GM23338 (cell line): Measurements from ENCODE around the gene PASK. TPM values are rescaled to one million over a fixed set of nuclear protein-coding genes. Genes with fewer than 3 reads are reported as not detected.

Source experiments
- ATAC-seq: fragments of 200-7000 bp; cut with Tn5 transposase; 3 replicates; pipeline ENCODE4 v1.9.1; 2020
- DNase-seq: peaks from one replicate; pipeline ENCODE4 v3.0.0-alpha.2; 2015; ENCODE audit warnings: low spot score
- H2AFZ ChIP-seq: fragments of 200-600 bp; sonication (generic); 2 replicates; pipeline ENCODE4 v1.8.0; 2016; ENCODE audit warnings: antibody characterized with exemption, mild to moderate bottlenecking, moderate library complexity
- H3F3A ChIP-seq: fragments of 200-600 bp; sonication (generic); replicated peaks from 2 replicates; pipeline ENCODE4 v1.8.0; 2017; ENCODE audit warnings: antibody characterized with exemption, mixed run types, low read depth
- H3K27ac ChIP-seq: fragments of 200-600 bp; sonication (generic); 2 replicates; pipeline ENCODE4 v1.6.1; 2016; ENCODE audit warnings: low read depth
- H3K27me3 ChIP-seq: fragments of 200-600 bp; sonication (generic); 2 replicates; pipeline ENCODE4 v1.8.0; 2016; ENCODE audit warnings: mild to moderate bottlenecking, mixed run types, moderate library complexity; ENCODE audit not compliant: insufficient read depth
- H3K36me3 ChIP-seq: fragments of 200-600 bp; sonication (generic); 2 replicates; pipeline ENCODE4 v1.8.0; 2016; ENCODE audit warnings: mild to moderate bottlenecking; ENCODE audit not compliant: insufficient read depth
- H3K4me1 ChIP-seq: fragments of 200-600 bp; sonication (generic); 2 replicates; pipeline ENCODE4 v1.8.0; 2016; ENCODE audit warnings: mild to moderate bottlenecking, moderate library complexity; ENCODE audit not compliant: insufficient read depth
- H3K4me2 ChIP-seq: fragments of 200-600 bp; sonication (generic); 2 replicates; pipeline ENCODE4 v1.7.1; 2017; ENCODE audit warnings: mixed run types
- H3K4me3 ChIP-seq: fragments of 200-600 bp; sonication (generic); 2 replicates; pipeline ENCODE4 v1.6.1; 2016; ENCODE audit warnings: mixed run types
- H3K79me2 ChIP-seq: fragments of 200-600 bp; sonication (generic); replicated peaks from 2 replicates; pipeline ENCODE4 v1.8.0; 2017; ENCODE audit warnings: mild to moderate bottlenecking; ENCODE audit not compliant: insufficient read depth
- H3K9me2 ChIP-seq: fragments of 200-600 bp; sonication (generic); 2 replicates; pipeline ENCODE4 v1.8.0; 2017; ENCODE audit not compliant: insufficient read depth
- H4K20me1 ChIP-seq: fragments of 200-600 bp; sonication (generic); replicated peaks from 2 replicates; pipeline ENCODE4 v1.8.0; 2017; ENCODE audit warnings: mild to moderate bottlenecking; ENCODE audit not compliant: insufficient read depth
- H3K27ac Mint-ChIP-seq: 2 replicates; pipeline ENCODE4 v1.8.0; 2020; ENCODE audit warnings: inconsistent platforms, mild to moderate bottlenecking, moderate library complexity, mixed read lengths
- H3K27me3 Mint-ChIP-seq: 3 replicates; pipeline ENCODE4 v1.8.0; 2022; ENCODE audit warnings: low read depth, mild to moderate bottlenecking, moderate library complexity, mixed read lengths, inconsistent platforms; ENCODE audit not compliant: insufficient read depth, poor library complexity
- H3K36me3 Mint-ChIP-seq: 3 replicates; pipeline ENCODE4 v1.8.0; 2021; ENCODE audit warnings: low read depth, mild to moderate bottlenecking, inconsistent platforms, moderate library complexity, mixed read lengths
- H3K4me1 Mint-ChIP-seq: 3 replicates; pipeline ENCODE4 v1.8.0; 2020; ENCODE audit warnings: mild to moderate bottlenecking, inconsistent platforms, mixed read lengths
- H3K4me3 Mint-ChIP-seq: 3 replicates; pipeline ENCODE4 v1.8.0; 2021; ENCODE audit warnings: moderate library complexity, mild to moderate bottlenecking, inconsistent platforms, mixed read lengths
- H3K9me3 Mint-ChIP-seq: 3 replicates; pipeline ENCODE4 v1.8.0; 2020; ENCODE audit warnings: moderate library complexity, mild to moderate bottlenecking, inconsistent platforms, mixed read lengths
- CREB1 ChIP-seq: fragments of 250-450 bp; sonication (Bioruptor Pico); IDR thresholded peaks from 2 replicates; pipeline ENCODE4 v1.5.0; 2020; ENCODE audit warnings: low read depth, mild to moderate bottlenecking, moderate library complexity
- ETS1 ChIP-seq: IDR thresholded peaks from 2 replicates; pipeline ENCODE4 v1.6.1; 2016; ENCODE audit warnings: antibody characterized with exemption
- EZH2 ChIP-seq: fragments of 200-600 bp; sonication (generic); IDR thresholded peaks from one replicate; pipeline ENCODE4 v1.8.0; 2017; ENCODE audit warnings: antibody characterized with exemption, mild to moderate bottlenecking, low read depth; ENCODE audit not compliant: unreplicated experiment
- EZH2phosphoT487 ChIP-seq: fragments of 200-600 bp; sonication (generic); IDR thresholded peaks from one replicate; pipeline ENCODE4 v1.8.1; 2018; ENCODE audit warnings: antibody characterized with exemption; ENCODE audit not compliant: unreplicated experiment
- JUNB ChIP-seq: IDR thresholded peaks from one replicate; pipeline ENCODE4 v1.6.1; 2016; ENCODE audit warnings: antibody characterized with exemption; ENCODE audit not compliant: unreplicated experiment
- NANOG ChIP-seq: IDR thresholded peaks from 2 replicates; pipeline ENCODE4 v1.6.1; 2016; ENCODE audit warnings: antibody characterized with exemption, borderline replicate concordance
- STAT1 ChIP-seq: IDR thresholded peaks from one replicate; pipeline ENCODE4 v1.6.1; 2016; ENCODE audit warnings: antibody characterized with exemption; ENCODE audit not compliant: unreplicated experiment
- ZNF114 ChIP-seq: fragments of 250-450 bp; sonication (Bioruptor Pico); IDR thresholded peaks from 2 replicates; pipeline ENCODE4 v1.5.0; 2020; ENCODE audit warnings: mild to moderate bottlenecking, moderate library complexity
- ZNF462 ChIP-seq: fragments of 250-450 bp; sonication (Bioruptor Pico); IDR thresholded peaks from 2 replicates; pipeline ENCODE4 v1.5.0; 2020; ENCODE audit warnings: mild to moderate bottlenecking, moderate library complexity
- polyA plus RNA-seq: library from polyadenylated mRNA; unstranded; fragments of >200 nt; fragmentation: Nextera tagmentation; extraction: Ambion mirVana; gene quantifications from 2 replicates; pipeline ENCODE4 v1.2.1, GENCODE V29; 2016
- total RNA-seq: library from RNA; depleted of rRNA; stranded (reverse); fragments of >200 nt; shearing (Covaris generic); gene quantifications from 2 replicates; pipeline ENCODE4 v1.2.3, GENCODE V29; 2014
- TF ChIP-seq, protein P1 (sequence below), 2 experiments: fragments of 200-600 bp in 1 of 2; sonication (generic) in 1 of 2; conservative IDR thresholded peaks; 2 replicates each; pipeline versions ENCODE4 v1.5.1 to v1.6.1; 2016 to 2017; ENCODE audit warnings: antibody characterized with exemption in 2 of 2, low read depth in 2 of 2, mild to moderate bottlenecking in 2 of 2, moderate library complexity in 1 of 2
- TF ChIP-seq, protein P2 (sequence below): IDR thresholded peaks from one replicate; pipeline ENCODE4 v1.6.1; 2018; ENCODE audit warnings: antibody characterized with exemption; ENCODE audit not compliant: unreplicated experiment

PASK gene
- total and polyA plus RNA-seq, 2 experiments from 2014 or later = 12.5 to 38.4 TPM

DNA sequence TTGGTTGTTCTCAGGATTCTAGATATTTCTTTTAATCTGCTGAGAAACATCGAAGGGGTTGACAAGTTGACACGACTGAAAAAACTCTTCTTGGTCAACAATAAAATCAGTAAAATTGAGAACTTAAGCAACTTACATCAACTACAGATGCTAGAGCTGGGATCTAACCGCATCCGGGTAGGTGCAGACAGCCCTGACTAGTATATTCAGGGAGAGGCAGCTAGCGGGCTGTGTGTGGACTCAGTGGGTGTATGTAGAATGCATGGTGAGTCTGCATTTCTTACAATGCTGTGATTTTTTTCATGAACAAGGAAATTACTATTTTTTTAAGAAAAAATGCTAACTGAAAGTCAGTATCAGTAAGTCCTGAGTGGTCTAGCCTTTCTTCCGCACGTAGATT lies 11.0 kb upstream of the PASK start (continued):
- TF ChIP-seq ZNF462 (CRISPR knock-in tag) (no peak), CREB1 (CRISPR knock-in tag) (no peak)

- DNase-seq = no peak
- H3K4me1 Mint-ChIP-seq = peaks cover 9% of the 10 kb centered on the region
- no peak overlapping the region for H3K4me2 ChIP-seq
- ATAC-seq = no peak
- no peaks in the 10 kb centered on the region for H3K79me2 ChIP-seq
- TF ChIP-seq EZH2 = no peak
- TF ChIP-seq NANOG = no peak
- TF ChIP-seq, protein P1, sequence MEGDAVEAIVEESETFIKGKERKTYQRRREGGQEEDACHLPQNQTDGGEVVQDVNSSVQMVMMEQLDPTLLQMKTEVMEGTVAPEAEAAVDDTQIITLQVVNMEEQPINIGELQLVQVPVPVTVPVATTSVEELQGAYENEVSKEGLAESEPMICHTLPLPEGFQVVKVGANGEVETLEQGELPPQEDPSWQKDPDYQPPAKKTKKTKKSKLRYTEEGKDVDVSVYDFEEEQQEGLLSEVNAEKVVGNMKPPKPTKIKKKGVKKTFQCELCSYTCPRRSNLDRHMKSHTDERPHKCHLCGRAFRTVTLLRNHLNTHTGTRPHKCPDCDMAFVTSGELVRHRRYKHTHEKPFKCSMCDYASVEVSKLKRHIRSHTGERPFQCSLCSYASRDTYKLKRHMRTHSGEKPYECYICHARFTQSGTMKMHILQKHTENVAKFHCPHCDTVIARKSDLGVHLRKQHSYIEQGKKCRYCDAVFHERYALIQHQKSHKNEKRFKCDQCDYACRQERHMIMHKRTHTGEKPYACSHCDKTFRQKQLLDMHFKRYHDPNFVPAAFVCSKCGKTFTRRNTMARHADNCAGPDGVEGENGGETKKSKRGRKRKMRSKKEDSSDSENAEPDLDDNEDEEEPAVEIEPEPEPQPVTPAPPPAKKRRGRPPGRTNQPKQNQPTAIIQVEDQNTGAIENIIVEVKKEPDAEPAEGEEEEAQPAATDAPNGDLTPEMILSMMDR (conservative IDR thresholded peaks at IDR 0.05; ENCODE audit: low read depth in 2 of 2) = no peak
- TF ChIP-seq STAT1 = no peak
- TF ChIP-seq ETS1 = no peak
- no peak for TF ChIP-seq EZH2phosphoT487
- TF ChIP-seq, protein P2, sequence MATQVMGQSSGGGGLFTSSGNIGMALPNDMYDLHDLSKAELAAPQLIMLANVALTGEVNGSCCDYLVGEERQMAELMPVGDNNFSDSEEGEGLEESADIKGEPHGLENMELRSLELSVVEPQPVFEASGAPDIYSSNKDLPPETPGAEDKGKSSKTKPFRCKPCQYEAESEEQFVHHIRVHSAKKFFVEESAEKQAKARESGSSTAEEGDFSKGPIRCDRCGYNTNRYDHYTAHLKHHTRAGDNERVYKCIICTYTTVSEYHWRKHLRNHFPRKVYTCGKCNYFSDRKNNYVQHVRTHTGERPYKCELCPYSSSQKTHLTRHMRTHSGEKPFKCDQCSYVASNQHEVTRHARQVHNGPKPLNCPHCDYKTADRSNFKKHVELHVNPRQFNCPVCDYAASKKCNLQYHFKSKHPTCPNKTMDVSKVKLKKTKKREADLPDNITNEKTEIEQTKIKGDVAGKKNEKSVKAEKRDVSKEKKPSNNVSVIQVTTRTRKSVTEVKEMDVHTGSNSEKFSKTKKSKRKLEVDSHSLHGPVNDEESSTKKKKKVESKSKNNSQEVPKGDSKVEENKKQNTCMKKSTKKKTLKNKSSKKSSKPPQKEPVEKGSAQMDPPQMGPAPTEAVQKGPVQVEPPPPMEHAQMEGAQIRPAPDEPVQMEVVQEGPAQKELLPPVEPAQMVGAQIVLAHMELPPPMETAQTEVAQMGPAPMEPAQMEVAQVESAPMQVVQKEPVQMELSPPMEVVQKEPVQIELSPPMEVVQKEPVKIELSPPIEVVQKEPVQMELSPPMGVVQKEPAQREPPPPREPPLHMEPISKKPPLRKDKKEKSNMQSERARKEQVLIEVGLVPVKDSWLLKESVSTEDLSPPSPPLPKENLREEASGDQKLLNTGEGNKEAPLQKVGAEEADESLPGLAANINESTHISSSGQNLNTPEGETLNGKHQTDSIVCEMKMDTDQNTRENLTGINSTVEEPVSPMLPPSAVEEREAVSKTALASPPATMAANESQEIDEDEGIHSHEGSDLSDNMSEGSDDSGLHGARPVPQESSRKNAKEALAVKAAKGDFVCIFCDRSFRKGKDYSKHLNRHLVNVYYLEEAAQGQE = no peak
- TF ChIP-seq ZNF114 (CRISPR knock-in tag) = no peak
- no peak for TF ChIP-seq CREB1 (CRISPR knock-in tag)
- TF ChIP-seq JUNB = no peak
- no peak overlapping the region for H3K27ac ChIP-seq
- H3K4me1 ChIP-seq = no peaks in the 10 kb centered on the region
- H3K36me3 ChIP-seq = no peaks in the 10 kb centered on the region; the same call in 1 of the 2 replicates
- no peak overlapping the region; the same call in 1 of the 2 replicates for H3K27ac Mint-ChIP-seq
- H3F3A ChIP-seq = no peaks in the 10 kb centered on the region
- no peaks in the 10 kb centered on the region for H3K9me3 Mint-ChIP-seq
- no peaks in the 10 kb centered on the region for H3K27me3 ChIP-seq
- H3K9me2 ChIP-seq = no peaks in the 10 kb centered on the region
- H3K4me3 Mint-ChIP-seq = no peak overlapping the region
- H3K4me3 ChIP-seq = no peak overlapping the region
- H3K36me3 Mint-ChIP-seq = peaks cover 9% of the 10 kb centered on the region
- H4K20me1 ChIP-seq = peaks cover 5% of the 10 kb centered on the region; the same call in 1 of the 2 replicates
- no peaks in the 10 kb centered on the region for H3K27me3 Mint-ChIP-seq
- H2AFZ ChIP-seq = no peak overlapping the region
These were observed 9.8 kb upstream of the PASK start for GRCh38 chr2:241159116-241159515.
